Stimulated activated naive CD8-positive, alpha-beta T cell treated with anti-CD3 and anti-CD28 coated beads, Interleukin-15, amount 100 ng/mL, for 72 hours (primary cell): ENCODE results near the gene KLHL36.
A peak's percentile ranks its signal among the peaks of the same experiment; 100 is the strongest.
"Not testable (repeated sequence)": the region's sequence is repeated elsewhere in the genome, so short reads cannot be mapped to it uniquely, and the experiment has no call there.

Experiments
- ATAC-seq: fragments of 150-1000 bp; cut with Tn5 transposase; 2 replicates; pipeline ENCODE4 v1.10.0; 2021; ENCODE audit warnings: mild to moderate bottlenecking, moderate library complexity
- DNase-seq, 2 donors: peaks; one replicate each; pipeline ENCODE4 v3.0.0; 2021 to 2022
- H3K27ac Mint-ChIP-seq, 2 donors: one replicate each; pipeline ENCODE4 v1.8.0; 2022; ENCODE audit warnings: mild to moderate bottlenecking in 2 of 2, mixed read lengths in 2 of 2, moderate library complexity in 2 of 2
- H3K27me3 Mint-ChIP-seq: one replicate; pipeline ENCODE4 v1.8.0; 2022; ENCODE audit warnings: mixed read lengths
- H3K4me1 Mint-ChIP-seq: one replicate; pipeline ENCODE4 v1.8.0; 2022; ENCODE audit warnings: mild to moderate bottlenecking, mixed read lengths
- H3K4me3 Mint-ChIP-seq, 2 donors: one replicate each; pipeline ENCODE4 v1.8.0; 2022; ENCODE audit warnings: mild to moderate bottlenecking in 2 of 2, mixed read lengths in 2 of 2, moderate library complexity in 1 of 2
- H3K9me3 Mint-ChIP-seq, 2 donors: one replicate each; pipeline ENCODE4 v1.8.0; 2022; ENCODE audit warnings: mixed read lengths in 2 of 2

Gene KLHL36

GRCh38 chr16:84685210-84685609 lies 36.9 kb downstream of the KLHL36 start:
- ATAC-seq (no peak), DNase-seq (no peak)
- no peaks in the 10 kb centered on the region for H3K9me3 Mint-ChIP-seq
- H3K27ac Mint-ChIP-seq: no peak overlapping the region
- peaks cover 23% of the 10 kb centered on the region for H3K27me3 Mint-ChIP-seq
- no peak overlapping the region for H3K4me3 Mint-ChIP-seq
- H3K4me1 Mint-ChIP-seq: peaks cover 6% of the 10 kb centered on the region

- H3K4me1 Mint-ChIP-seq: peaks cover 6% of the 10 kb centered on the region
- no peak overlapping the region for H3K27ac Mint-ChIP-seq
- peaks cover 22% of the 10 kb centered on the region for H3K27me3 Mint-ChIP-seq
- no peaks in the 10 kb centered on the region for H3K9me3 Mint-ChIP-seq
- no peak for DNase-seq
- peak; percentile 50 for ATAC-seq
- no peak overlapping the region for H3K4me3 Mint-ChIP-seq
These were observed 38.5 kb downstream of the KLHL36 start for GRCh38 chr16:84686707-84687298.

DNA sequence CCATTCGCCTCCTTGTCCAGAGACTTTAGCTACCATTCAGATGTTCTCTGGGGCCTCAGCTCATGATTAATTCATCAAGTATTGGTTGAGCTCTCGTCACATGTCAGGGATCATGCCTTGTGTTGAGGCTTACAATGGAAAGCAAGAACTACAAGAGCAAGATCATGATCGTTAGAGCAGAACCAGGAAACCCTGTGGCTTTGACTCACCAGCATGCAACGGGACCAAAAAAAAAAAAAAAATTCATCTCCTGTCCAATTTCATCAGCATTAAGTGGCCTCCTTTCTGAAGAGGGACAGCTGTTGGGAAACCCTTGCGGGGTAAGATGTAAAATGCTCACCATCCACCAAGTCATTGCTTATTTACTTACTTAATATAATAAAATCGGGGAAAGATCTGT lies 39.4 kb downstream of the KLHL36 start:
- peaks cover 22% of the 10 kb centered on the region for H3K27me3 Mint-ChIP-seq
- no peaks in the 10 kb centered on the region for H3K9me3 Mint-ChIP-seq
- H3K4me1 Mint-ChIP-seq: peaks cover 12% of the 10 kb centered on the region
- ATAC-seq (peak; percentile 64), DNase-seq (no peak)
- H3K27ac Mint-ChIP-seq: no peak overlapping the region
- no peak overlapping the region for H3K4me3 Mint-ChIP-seq

- Mint-ChIP-seq H3K4me1 (peaks cover 14% of the 10 kb centered on the region), H3K27me3 (peaks cover 22% of the 10 kb centered on the region)
- not testable (repeated sequence) for H3K4me3 Mint-ChIP-seq, ATAC-seq, DNase-seq, H3K27ac Mint-ChIP-seq, H3K9me3 Mint-ChIP-seq
These were observed 39.9 kb downstream of the KLHL36 start for GRCh38 chr16:84688163-84688562.

GRCh38 chr16:84689111-84689510 lies 40.8 kb downstream of the KLHL36 start:
- H3K9me3 Mint-ChIP-seq: no peaks in the 10 kb centered on the region
- no peak overlapping the region for H3K4me3 Mint-ChIP-seq
- H3K27me3 Mint-ChIP-seq: peaks cover 22% of the 10 kb centered on the region
- no peak overlapping the region for H3K27ac Mint-ChIP-seq
- peaks cover 14% of the 10 kb centered on the region for H3K4me1 Mint-ChIP-seq
- ATAC-seq (no peak), DNase-seq (no peak)

DNA sequence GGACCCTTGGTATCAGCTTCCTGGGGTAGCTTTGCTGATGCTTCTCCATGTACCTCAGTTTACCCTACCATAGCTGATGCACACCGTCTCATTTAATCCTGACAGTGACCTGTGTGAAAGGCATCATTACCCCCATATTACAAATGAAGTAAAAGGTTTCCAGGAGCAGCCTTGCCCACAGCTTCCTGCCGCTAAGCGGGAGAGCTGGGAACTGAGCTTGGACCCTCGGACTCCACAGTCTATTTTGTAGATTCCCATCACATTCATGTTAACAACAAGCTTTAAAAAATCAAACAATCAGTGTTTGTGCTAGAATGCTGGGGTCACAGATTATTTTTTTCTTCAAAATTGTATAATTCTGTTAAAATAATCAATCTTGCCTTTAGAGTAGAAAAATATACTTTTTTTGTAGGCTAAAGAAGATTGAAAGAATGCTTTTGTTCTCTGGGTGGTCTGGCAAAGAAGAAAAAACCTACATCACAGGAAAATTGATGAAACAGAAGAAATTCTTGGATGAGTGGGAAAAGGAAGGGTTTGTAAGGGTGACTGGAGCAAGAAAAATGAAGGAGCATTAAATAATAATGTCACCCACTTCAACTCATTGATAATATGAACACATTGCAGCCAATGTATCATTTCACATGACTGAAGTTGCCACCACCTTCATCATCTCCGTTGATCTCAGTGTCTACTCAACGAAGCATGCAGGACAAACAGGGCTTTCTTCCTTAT lies 41.9 kb downstream of the KLHL36 start:
- no peak for DNase-seq
- H3K9me3 Mint-ChIP-seq: no peaks in the 10 kb centered on the region
- peaks cover 14% of the 10 kb centered on the region for H3K4me1 Mint-ChIP-seq
- H3K4me3 Mint-ChIP-seq: no peak overlapping the region
- peaks cover 10% of the 10 kb centered on the region for H3K27me3 Mint-ChIP-seq
- H3K27ac Mint-ChIP-seq: no peak overlapping the region
- no peak for ATAC-seq

- Mint-ChIP-seq H3K4me1 (peaks cover 8% of the 10 kb centered on the region), H3K27me3 (peaks cover 8% of the 10 kb centered on the region), H3K27ac (no peak overlapping the region), H3K9me3 (no peaks in the 10 kb centered on the region), H3K4me3 (no peak overlapping the region)
- ATAC-seq (no peak), DNase-seq (no peak)
These were observed 44.3 kb downstream of the KLHL36 start for GRCh38 chr16:84692451-84693214.

DNA sequence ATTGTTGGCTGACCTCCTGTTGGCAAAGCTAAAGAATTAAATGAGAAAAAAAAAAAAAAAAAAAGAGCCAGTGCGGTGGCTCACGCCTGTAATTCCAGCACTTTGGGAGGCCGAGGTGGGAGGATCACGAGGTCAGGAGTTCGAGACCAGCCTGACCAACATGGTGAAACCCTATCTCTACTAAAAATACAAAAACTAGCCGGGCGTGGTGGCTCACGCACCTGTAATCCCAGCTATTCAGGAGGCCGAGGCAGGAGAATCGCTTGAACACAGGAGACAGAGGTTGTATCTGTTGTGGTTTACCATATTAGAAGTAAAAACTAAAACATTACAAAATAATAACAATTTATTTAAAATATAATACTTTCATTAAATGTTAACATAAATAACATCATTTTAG lies 45.6 kb downstream of the KLHL36 start:
- ATAC-seq, H3K9me3 Mint-ChIP-seq, H3K27ac Mint-ChIP-seq, H3K4me3 Mint-ChIP-seq, DNase-seq, H3K27me3 Mint-ChIP-seq: not testable (repeated sequence)
- H3K4me1 Mint-ChIP-seq: peaks cover 11% of the 10 kb centered on the region

- no peaks in the 10 kb centered on the region for H3K9me3 Mint-ChIP-seq
- DNase-seq (no peak), ATAC-seq (no peak)
- no peak overlapping the region for H3K27ac Mint-ChIP-seq
- H3K4me3 Mint-ChIP-seq: no peak overlapping the region
- H3K4me1 Mint-ChIP-seq: peaks cover 15% of the 10 kb centered on the region
- peaks cover 3% of the 10 kb centered on the region for H3K27me3 Mint-ChIP-seq
These were observed 46.7 kb downstream of the KLHL36 start for GRCh38 chr16:84694980-84695379.

DNA sequence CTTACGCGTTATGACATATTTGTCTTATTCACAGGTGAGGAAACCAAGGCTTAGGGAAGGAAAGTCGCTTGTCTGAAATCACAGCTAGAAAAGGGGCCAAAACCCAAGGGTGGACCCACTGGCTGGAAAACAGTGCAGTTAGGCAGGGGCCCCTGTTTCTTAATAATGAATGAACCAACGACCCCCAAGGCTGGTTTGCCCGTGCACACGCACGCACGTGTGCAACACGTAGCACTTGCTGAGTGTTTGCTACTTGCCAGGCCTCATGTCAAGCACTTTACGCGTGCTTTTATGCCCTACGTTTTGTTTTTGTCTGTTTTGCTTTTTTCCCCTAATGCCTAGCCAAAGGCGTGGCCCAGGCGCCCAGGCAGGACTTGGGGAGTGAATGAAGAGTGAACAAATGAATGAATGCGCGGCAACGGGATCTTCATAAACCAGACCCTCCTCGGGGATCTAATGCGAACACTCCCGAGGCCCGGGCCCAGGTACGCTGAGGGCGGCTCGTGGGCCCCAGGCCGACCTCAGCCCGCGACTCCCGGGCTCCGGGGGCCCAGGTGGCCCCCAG lies 50.9 kb downstream of the KLHL36 start:
- no peaks in the 10 kb centered on the region for H3K9me3 Mint-ChIP-seq
- peak overlapping the region; percentile 65 to 82 for H3K27ac Mint-ChIP-seq
- ATAC-seq (no peak), DNase-seq (no peak)
- no peaks in the 10 kb centered on the region for H3K27me3 Mint-ChIP-seq
- peak overlapping the region; percentile 88 to 97 for H3K4me3 Mint-ChIP-seq
- H3K4me1 Mint-ChIP-seq: peaks cover 32% of the 10 kb centered on the region

- H3K27ac Mint-ChIP-seq: peak within 1 kb of the TSS; percentile 97 to 98
- peak within 1 kb of the TSS; percentile 88 to 97 for H3K4me3 Mint-ChIP-seq
- H3K9me3 Mint-ChIP-seq: no peaks in the 10 kb centered on the region
- peak; percentile 87 for ATAC-seq
- peaks cover 39% of the 10 kb centered on the region for H3K4me1 Mint-ChIP-seq
- H3K27me3 Mint-ChIP-seq: no peaks in the 10 kb centered on the region
- peak; percentile 86 to 88 for DNase-seq
These were observed 51.6 kb downstream of the KLHL36 start, which contains the start of gene USP10 for GRCh38 chr16:84699712-84700445. USP10 (plus strand) TSS chr16:84700000; CDS start chr16:84700091, 91 bp downstream.

DNA sequence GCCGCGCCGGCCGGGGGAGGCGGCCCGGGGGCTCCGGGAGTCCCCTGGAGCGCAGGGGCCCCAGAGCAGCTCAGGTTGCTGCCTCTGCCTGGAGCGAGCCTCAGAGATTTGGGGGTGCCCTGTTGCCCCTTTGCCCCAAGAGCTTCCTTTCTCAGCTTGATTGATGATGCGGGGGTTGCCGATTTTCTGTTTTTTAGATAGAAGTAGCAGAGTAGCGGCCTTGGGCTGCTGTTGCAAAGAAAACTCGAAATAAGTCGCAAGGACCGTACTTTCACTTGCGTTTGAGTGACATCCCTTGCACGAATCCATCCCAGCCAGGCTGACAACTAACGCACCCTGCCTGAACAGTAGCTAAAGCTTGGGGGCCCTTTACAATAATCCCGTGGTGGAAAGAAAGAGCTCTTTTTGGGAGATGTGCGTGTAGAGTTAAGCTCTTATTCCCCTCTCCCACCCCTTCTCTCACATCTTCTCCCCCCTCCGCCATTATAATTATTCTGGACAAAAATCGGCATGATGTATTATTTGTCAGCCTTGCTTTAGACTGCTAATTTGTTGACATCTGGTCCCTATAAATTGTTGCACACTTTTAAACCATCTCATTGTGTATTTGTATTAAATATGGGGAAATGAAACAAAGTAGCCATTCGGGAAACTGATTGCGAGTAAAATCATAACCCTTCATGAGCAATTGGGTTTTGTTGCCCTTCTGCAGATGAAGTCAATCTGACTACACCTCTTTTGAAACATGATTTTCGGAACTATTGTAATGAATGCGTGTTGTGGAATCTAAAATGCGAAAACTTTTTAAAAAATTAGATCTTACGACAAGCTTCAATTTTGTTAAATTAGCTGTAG lies 52.4 kb downstream of the KLHL36 start:
- Mint-ChIP-seq H3K4me1 (peaks cover 47% of the 10 kb centered on the region), H3K9me3 (no peaks in the 10 kb centered on the region), H3K27me3 (no peaks in the 10 kb centered on the region), H3K4me3 (peak overlapping the region; percentile 88 to 97), H3K27ac (peak overlapping the region; percentile 97 to 98)
- DNase-seq (peak in 1 of 2 donors; percentile 45), ATAC-seq (peak; percentile 45)

GRCh38 chr16:84703681-84704080 lies 55.4 kb downstream of the KLHL36 start:
- ATAC-seq: no peak
- Mint-ChIP-seq H3K27ac (no peak overlapping the region), H3K4me1 (peaks cover 62% of the 10 kb centered on the region), H3K4me3 (no peak overlapping the region), H3K27me3 (no peaks in the 10 kb centered on the region), H3K9me3 (no peaks in the 10 kb centered on the region)
- no peak for DNase-seq

DNA sequence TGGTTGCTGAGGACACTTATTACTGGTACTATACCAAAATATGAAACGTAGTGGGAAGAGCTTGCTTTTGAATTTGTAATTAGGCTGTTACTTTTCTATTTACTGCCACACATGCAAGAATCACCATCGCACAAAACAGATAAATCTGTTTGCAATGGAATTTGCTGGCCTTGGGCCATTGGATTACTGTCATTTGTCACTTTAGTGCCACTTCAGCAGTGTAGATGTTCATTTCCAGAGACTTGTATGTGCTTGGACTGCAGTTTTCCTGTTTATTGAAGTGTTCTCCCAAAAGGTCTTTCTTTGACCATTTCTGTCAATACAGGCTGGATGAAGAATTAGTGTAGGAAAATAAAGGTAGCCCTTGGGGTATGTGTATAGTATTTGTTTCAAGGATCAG lies 55.9 kb downstream of the KLHL36 start:
- Mint-ChIP-seq H3K27ac (peak overlapping the region in 1 of 2 donors; percentile 76), H3K9me3 (no peaks in the 10 kb centered on the region), H3K4me1 (peaks cover 61% of the 10 kb centered on the region), H3K27me3 (no peaks in the 10 kb centered on the region), H3K4me3 (no peak overlapping the region)
- DNase-seq: no peak
- no peak for ATAC-seq
